HepG2 (cell line): ENCODE data around the gene CITED2. TPM values are rescaled to one million over a fixed set of nuclear protein-coding genes. Genes with fewer than 3 reads are reported as not detected.
A peak's percentile ranks its signal among the peaks of the same experiment; 100 is the strongest.

Experiments
- AGO1 ChIP-seq: fragments of 200-400 bp; formaldehyde crosslinking; IDR thresholded peaks from 2 replicates; pipeline ENCODE4 v1.6.1; 2017; ENCODE audit warnings: mild to moderate bottlenecking, low read depth, low read length, moderate library complexity; ENCODE audit not compliant: poor library complexity, severe bottlenecking
- CHD2 ChIP-seq: IDR thresholded peaks from 2 replicates; pipeline ENCODE4 v1.6.1; 2011; ENCODE audit warnings: low read depth, low read length, improper control_type of control experiment
- EHMT2 ChIP-seq: fragments of 200-600 bp; sonication (generic); IDR thresholded peaks from 2 replicates; pipeline ENCODE4 v1.7.0; 2017; ENCODE audit warnings: antibody characterized with exemption, low read depth, low read length, borderline replicate concordance
- GABPB1 ChIP-seq: IDR thresholded peaks from 2 replicates; pipeline ENCODE4 v1.6.1; 2016; ENCODE audit warnings: mild to moderate bottlenecking, missing genetic modification reagents, moderate library complexity, missing compliant biosample characterization
- HNRNPL ChIP-seq: fragments of 200-400 bp; formaldehyde crosslinking; IDR thresholded peaks from 2 replicates; pipeline ENCODE4 v1.6.1; 2017; ENCODE audit warnings: mild to moderate bottlenecking, low read depth, low read length
- KDM1A ChIP-seq: IDR thresholded peaks from 2 replicates; pipeline ENCODE4 v1.6.1; 2016; ENCODE audit warnings: missing compliant biosample characterization
- NFIB ChIP-seq: sonication (generic); formaldehyde crosslinking; IDR thresholded peaks from 2 replicates; pipeline ENCODE4 v1.9.0; 2021; ENCODE audit warnings: missing genetic modification reagents, mild to moderate bottlenecking, borderline replicate concordance
- NFYB ChIP-seq: sonication (generic); formaldehyde crosslinking; IDR thresholded peaks from 2 replicates; pipeline ENCODE4 v1.4.0; 2020; ENCODE audit warnings: missing genetic modification reagents
- RFX1 ChIP-seq: fragments of 450-650 bp; IDR thresholded peaks from 2 replicates; pipeline ENCODE4 v1.6.1; 2017
- RFXAP ChIP-seq: sonication (generic); formaldehyde crosslinking; IDR thresholded peaks from 2 replicates; pipeline ENCODE4 v1.4.0; 2020; ENCODE audit warnings: missing genetic modification reagents, borderline replicate concordance
- XBP1 ChIP-seq: sonication (generic); formaldehyde crosslinking; IDR thresholded peaks from 2 replicates; pipeline ENCODE4 v1.5.0; 2020; ENCODE audit warnings: missing genetic modification reagents
- ZKSCAN8 ChIP-seq: IDR thresholded peaks from 2 replicates; pipeline ENCODE4 v1.6.1; 2016; ENCODE audit warnings: borderline replicate concordance, missing genetic modification reagents, missing compliant biosample characterization
- ZNF225 ChIP-seq: sonication (generic); formaldehyde crosslinking; IDR thresholded peaks from 2 replicates; pipeline ENCODE4 v1.4.0; 2020; ENCODE audit warnings: mild to moderate bottlenecking, missing genetic modification reagents
- ZNF296 ChIP-seq: sonication (generic); formaldehyde crosslinking; conservative IDR thresholded peaks from 2 replicates; pipeline ENCODE4 v1.5.0; 2020; ENCODE audit warnings: mild to moderate bottlenecking, missing genetic modification reagents
- ZNF367 ChIP-seq: sonication (generic); formaldehyde crosslinking; IDR thresholded peaks from 2 replicates; pipeline ENCODE4 v1.4.0; 2020; ENCODE audit warnings: missing genetic modification reagents, borderline replicate concordance
- ZNF598 ChIP-seq: sonication (generic); formaldehyde crosslinking; IDR thresholded peaks from 2 replicates; pipeline ENCODE4 v1.5.1; 2020; ENCODE audit warnings: mild to moderate bottlenecking, missing genetic modification reagents, borderline replicate concordance
- ZNF614 ChIP-seq: IDR thresholded peaks from 2 replicates; pipeline ENCODE4 v1.6.1; 2018; ENCODE audit warnings: missing biosample characterization, missing genetic modification reagents, inconsistent platforms, borderline replicate concordance
- ZNF644 ChIP-seq: IDR thresholded peaks from 2 replicates; pipeline ENCODE4 v1.6.1; 2016; ENCODE audit warnings: low read depth
- ZNF724P ChIP-seq: sonication (generic); formaldehyde crosslinking; IDR thresholded peaks from 2 replicates; pipeline ENCODE4 v1.8.0; 2022; ENCODE audit warnings: missing genetic modification reagents, borderline replicate concordance
- ZNF761 ChIP-seq: sonication (generic); formaldehyde crosslinking; conservative IDR thresholded peaks from 2 replicates; pipeline ENCODE4 v1.4.0; 2020; ENCODE audit warnings: mild to moderate bottlenecking, missing genetic modification reagents
- ZNF777 ChIP-seq: sonication (generic); formaldehyde crosslinking; IDR thresholded peaks from 2 replicates; pipeline ENCODE4 v1.4.0; 2020; ENCODE audit warnings: missing genetic modification reagents
- ZNF792 ChIP-seq: IDR thresholded peaks from 2 replicates; pipeline ENCODE4 v1.6.1; 2016
- ZSCAN21 ChIP-seq: sonication (generic); formaldehyde crosslinking; IDR thresholded peaks from 2 replicates; pipeline ENCODE4 v1.8.0; 2022; ENCODE audit warnings: mild to moderate bottlenecking, missing genetic modification reagents, moderate library complexity, borderline replicate concordance
- polyA plus RNA-seq, 8 experiments: library from polyadenylated mRNA; depleted of rRNA in 3 of 8; stranded (reverse) in 7 of 8; unstranded in 1 of 8; fragments of >200 nt; fragmentation: Illumina TruSeq in 4 of 8; extraction: Trizol in 4 of 8; gene quantifications; 2 replicates each; pipeline versions ENCODE4 v1.2.1 to v1.2.3, GENCODE V29; 2011 to 2016; ENCODE audit warnings: low read depth in 4 of 8, missing spikeins in 1 of 8, mixed read lengths in 1 of 8; ENCODE audit not compliant: insufficient read depth in 1 of 8
- total RNA-seq, 5 experiments: library from RNA; depleted of rRNA; stranded (reverse); fragments of >200 nt; fragmentation: Illumina TruSeq; extraction: Trizol; gene quantifications; 2 replicates each; pipeline ENCODE4 v1.2.3, GENCODE V29; 2016; ENCODE audit warnings: low read depth in 1 of 5
- TF ChIP-seq, protein P1 (sequence below): sonication (generic); formaldehyde crosslinking; IDR thresholded peaks from 2 replicates; pipeline ENCODE4 v1.9.0; 2021; ENCODE audit warnings: missing genetic modification reagents, mild to moderate bottlenecking, borderline replicate concordance
- TF ChIP-seq, protein P2 (sequence below): IDR thresholded peaks from 2 replicates; pipeline ENCODE4 v1.6.1; 2012; ENCODE audit warnings: low read depth, low read length, improper control_type of control experiment
- TF ChIP-seq, protein P3 (sequence below): sonication (generic); formaldehyde crosslinking; IDR thresholded peaks from 2 replicates; pipeline ENCODE4 v1.5.1; 2020; ENCODE audit warnings: mild to moderate bottlenecking, missing genetic modification reagents, moderate library complexity

Gene CITED2
- total and polyA plus RNA-seq, 2 of the 13 experiments (the other 11 are each of a cell fraction or from before 2014, with no cell fraction given): 17.6 to 57.2 TPM

DNA sequence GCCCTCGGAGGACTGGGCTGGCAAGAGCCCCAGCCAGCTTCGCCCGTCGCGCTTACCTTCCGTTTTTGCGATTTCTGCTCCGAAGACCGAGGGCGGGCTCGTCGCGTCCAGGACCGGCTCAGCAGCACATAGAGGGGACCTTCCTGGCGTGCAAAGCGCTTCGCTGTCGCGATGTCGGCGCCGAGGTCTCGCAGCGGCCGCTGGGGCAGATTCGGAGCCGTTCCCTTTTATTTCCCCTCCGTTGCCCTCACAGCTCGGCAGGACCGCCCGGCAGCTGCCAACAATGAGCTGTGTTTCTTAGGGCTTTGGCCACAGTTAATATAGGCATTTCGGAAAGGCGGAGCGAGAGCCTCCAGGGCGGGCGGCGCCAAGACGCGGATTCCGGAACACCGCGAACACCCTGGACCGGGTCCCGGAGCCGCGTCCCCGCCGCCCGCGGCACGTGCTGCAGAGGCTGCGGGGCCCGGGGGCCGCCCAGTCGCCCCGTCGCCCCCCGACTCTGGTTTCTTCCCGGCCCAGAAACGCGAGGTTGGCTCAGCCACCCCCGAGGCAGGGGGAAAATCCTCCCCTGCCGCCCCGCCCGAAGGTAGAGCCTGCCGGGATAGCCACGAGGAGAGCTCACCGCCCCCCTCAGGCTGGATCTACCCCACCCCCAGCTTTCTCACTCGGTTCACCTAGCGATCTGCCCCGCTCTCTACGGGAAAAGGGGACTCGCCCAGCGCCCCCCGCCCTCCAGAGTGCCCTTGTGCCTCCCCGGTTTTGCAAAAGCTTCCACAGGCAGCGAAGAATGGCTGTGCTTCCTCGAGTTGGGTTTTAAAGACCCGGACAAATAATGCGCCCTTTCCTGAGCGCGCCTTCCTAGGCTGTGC lies at the start of gene CITED2 (continued):
- TF ChIP-seq ZNF598 (peak; percentile 97; the same call in 1 of the 2 replicates), GABPB1 (peak; percentile 77), ZNF644 (CRISPR knock-in tag) (0 out of 2 replicates have a peak, but pooled peaks have one; percentile 41), EHMT2 (no peak; the same call in 1 of the 2 replicates), ZNF777 (CRISPR knock-in tag) (peak; percentile 92), KDM1A (no peak; the same call in 1 of the 2 replicates), AGO1 (no peak), HNRNPL (peak; percentile 92), CHD2 (peak; percentile 86), RFXAP (CRISPR knock-in tag) (peak; percentile 91), ZSCAN21 (CRISPR knock-in tag) (0 out of 2 replicates have a peak, but pooled peaks have one; percentile 86), ZNF724P (peak; percentile 92), XBP1 (peak; percentile 82; the same call in 1 of the 2 replicates), NFIB (CRISPR knock-in tag) (no peak), NFYB (CRISPR knock-in tag) (peak; percentile 65), ZNF761 (CRISPR knock-in tag) (peak; percentile 40; the same call in 1 of the 2 replicates), RFX1 (no peak), ZKSCAN8 (CRISPR knock-in tag) (peak; percentile 91), ZNF225 (no peak), ZNF792 (CRISPR knock-in tag) (peak; percentile 97), ZNF296 (CRISPR knock-in tag) (0 out of 2 replicates have a peak, but pooled peaks have one; percentile 18), ZNF367 (CRISPR knock-in tag) (peak; percentile 74; the same call in 1 of the 2 replicates), ZNF614 (CRISPR knock-in tag) (peak; percentile 98)
- TF ChIP-seq, protein P1, sequence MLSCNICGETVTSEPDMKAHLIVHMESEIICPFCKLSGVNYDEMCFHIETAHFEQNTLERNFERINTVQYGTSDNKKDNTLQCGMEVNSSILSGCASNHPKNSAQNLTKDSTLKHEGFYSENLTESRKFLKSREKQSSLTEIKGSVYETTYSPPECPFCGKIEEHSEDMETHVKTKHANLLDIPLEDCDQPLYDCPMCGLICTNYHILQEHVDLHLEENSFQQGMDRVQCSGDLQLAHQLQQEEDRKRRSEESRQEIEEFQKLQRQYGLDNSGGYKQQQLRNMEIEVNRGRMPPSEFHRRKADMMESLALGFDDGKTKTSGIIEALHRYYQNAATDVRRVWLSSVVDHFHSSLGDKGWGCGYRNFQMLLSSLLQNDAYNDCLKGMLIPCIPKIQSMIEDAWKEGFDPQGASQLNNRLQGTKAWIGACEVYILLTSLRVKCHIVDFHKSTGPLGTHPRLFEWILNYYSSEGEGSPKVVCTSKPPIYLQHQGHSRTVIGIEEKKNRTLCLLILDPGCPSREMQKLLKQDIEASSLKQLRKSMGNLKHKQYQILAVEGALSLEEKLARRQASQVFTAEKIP (CRISPR knock-in tag): no peak
- TF ChIP-seq, protein P2, sequence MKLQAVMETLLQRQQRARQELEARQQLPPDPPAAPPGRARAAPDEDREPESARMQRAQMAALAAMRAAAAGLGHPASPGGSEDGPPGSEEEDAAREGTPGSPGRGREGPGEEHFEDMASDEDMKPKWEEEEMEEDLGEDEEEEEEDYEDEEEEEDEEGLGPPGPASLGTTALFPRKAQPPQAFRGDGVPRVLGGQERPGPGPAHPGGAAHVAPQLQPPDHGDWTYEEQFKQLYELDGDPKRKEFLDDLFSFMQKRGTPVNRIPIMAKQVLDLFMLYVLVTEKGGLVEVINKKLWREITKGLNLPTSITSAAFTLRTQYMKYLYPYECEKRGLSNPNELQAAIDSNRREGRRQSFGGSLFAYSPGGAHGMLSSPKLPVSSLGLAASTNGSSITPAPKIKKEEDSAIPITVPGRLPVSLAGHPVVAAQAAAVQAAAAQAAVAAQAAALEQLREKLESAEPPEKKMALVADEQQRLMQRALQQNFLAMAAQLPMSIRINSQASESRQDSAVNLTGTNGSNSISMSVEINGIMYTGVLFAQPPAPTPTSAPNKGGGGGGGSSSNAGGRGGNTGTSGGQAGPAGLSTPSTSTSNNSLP: 0 out of 2 replicates have a peak, but pooled peaks have one; percentile 76
- TF ChIP-seq, protein P3, sequence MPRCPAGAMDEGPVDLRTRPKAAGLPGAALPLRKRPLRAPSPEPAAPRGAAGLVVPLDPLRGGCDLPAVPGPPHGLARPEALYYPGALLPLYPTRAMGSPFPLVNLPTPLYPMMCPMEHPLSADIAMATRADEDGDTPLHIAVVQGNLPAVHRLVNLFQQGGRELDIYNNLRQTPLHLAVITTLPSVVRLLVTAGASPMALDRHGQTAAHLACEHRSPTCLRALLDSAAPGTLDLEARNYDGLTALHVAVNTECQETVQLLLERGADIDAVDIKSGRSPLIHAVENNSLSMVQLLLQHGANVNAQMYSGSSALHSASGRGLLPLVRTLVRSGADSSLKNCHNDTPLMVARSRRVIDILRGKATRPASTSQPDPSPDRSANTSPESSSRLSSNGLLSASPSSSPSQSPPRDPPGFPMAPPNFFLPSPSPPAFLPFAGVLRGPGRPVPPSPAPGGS (CRISPR knock-in tag): peak; percentile 85; the same call in 1 of the 2 replicates
